ENCODE data around the gene LRRC9.

- TF ChIP-seq, protein P1, sequence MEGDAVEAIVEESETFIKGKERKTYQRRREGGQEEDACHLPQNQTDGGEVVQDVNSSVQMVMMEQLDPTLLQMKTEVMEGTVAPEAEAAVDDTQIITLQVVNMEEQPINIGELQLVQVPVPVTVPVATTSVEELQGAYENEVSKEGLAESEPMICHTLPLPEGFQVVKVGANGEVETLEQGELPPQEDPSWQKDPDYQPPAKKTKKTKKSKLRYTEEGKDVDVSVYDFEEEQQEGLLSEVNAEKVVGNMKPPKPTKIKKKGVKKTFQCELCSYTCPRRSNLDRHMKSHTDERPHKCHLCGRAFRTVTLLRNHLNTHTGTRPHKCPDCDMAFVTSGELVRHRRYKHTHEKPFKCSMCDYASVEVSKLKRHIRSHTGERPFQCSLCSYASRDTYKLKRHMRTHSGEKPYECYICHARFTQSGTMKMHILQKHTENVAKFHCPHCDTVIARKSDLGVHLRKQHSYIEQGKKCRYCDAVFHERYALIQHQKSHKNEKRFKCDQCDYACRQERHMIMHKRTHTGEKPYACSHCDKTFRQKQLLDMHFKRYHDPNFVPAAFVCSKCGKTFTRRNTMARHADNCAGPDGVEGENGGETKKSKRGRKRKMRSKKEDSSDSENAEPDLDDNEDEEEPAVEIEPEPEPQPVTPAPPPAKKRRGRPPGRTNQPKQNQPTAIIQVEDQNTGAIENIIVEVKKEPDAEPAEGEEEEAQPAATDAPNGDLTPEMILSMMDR (IDR thresholded peaks at IDR 0.05): no peak
- TF ChIP-seq POLR2A (IDR thresholded peaks at IDR 0.05; ENCODE audit: low read depth) (no peak), EP300 (IDR thresholded peaks at IDR 0.05) (no peak)
Observed at GRCh38 chr14:60085693-60086092, 165.7 kb downstream of the LRRC9 start.

Data from esophagus muscularis mucosa (tissue), 4 donors.